CD8-positive, alpha-beta memory T cell (primary cell): ENCODE measurements around the gene EPAS1. TPM values are rescaled to one million over a fixed set of nuclear protein-coding genes. Genes with fewer than 3 reads are reported as not detected.
A peak's percentile ranks its signal among the peaks of the same experiment; 100 is the strongest.

Experiments
- CTCF ChIA-PET: fragments of 350-600 bp; sonication (Branson Sonifier 250); formaldehyde crosslinking; loops from one replicate; lab custom pipeline; 2021; ENCODE audit warnings: antibody characterized with exemption; lab: Charles Lee
- POLR2A ChIA-PET: fragments of 350-600 bp; sonication (Branson Sonifier 250); formaldehyde crosslinking; loops from one replicate; lab custom pipeline; 2021; ENCODE audit warnings: antibody characterized with exemption; lab: Charles Lee
- DNase-seq, 5 donors: peaks; one replicate each; pipeline versions ENCODE4 v3.0.0 to v3.0.0-alpha.2; 2020 to 2022; ENCODE audit warnings: mixed read lengths in 1 of 5
- H3K27ac ChIP-seq: one replicate; pipeline ENCODE4 v1.7.0; 2013; ENCODE audit warnings: low read depth, mild to moderate bottlenecking, low read length, moderate library complexity
- H3K27me3 ChIP-seq: 2 replicates; pipeline ENCODE4 v1.7.0; 2013; ENCODE audit warnings: low read length, mild to moderate bottlenecking; ENCODE audit not compliant: insufficient read depth, poor library complexity, severe bottlenecking
- H3K36me3 ChIP-seq: 2 replicates; pipeline ENCODE4 v1.7.0; 2013; ENCODE audit warnings: mild to moderate bottlenecking, low read length, moderate library complexity; ENCODE audit not compliant: insufficient read depth
- H3K4me1 ChIP-seq: 2 replicates; pipeline ENCODE4 v1.7.0; 2013; ENCODE audit warnings: mild to moderate bottlenecking, low read length, moderate library complexity; ENCODE audit not compliant: insufficient read depth
- H3K4me3 ChIP-seq: 2 replicates; pipeline ENCODE4 v1.7.0; 2013; ENCODE audit warnings: mild to moderate bottlenecking, low read length
- H3K9me3 ChIP-seq: 2 replicates; pipeline ENCODE4 v1.7.0; 2013; ENCODE audit warnings: mild to moderate bottlenecking, low read length
- H3K27ac Mint-ChIP-seq, 8 donors: one replicate each; pipeline ENCODE4 v1.8.0; 2020 to 2021; ENCODE audit warnings: mixed read lengths in 8 of 8, mild to moderate bottlenecking in 6 of 8, inconsistent platforms in 3 of 8, moderate library complexity in 3 of 8
- H3K27me3 Mint-ChIP-seq, 2 donors: one replicate each; pipeline ENCODE4 v1.8.0; 2020 to 2021; ENCODE audit warnings: mixed read lengths in 2 of 2, mild to moderate bottlenecking in 1 of 2, moderate library complexity in 1 of 2
- H3K36me3 Mint-ChIP-seq, 3 donors: one replicate each; pipeline ENCODE4 v1.8.0; 2020 to 2021; ENCODE audit warnings: mixed read lengths in 3 of 3, inconsistent platforms in 1 of 3, mild to moderate bottlenecking in 1 of 3
- H3K4me1 Mint-ChIP-seq, 3 donors: one replicate each; pipeline ENCODE4 v1.8.0; 2020 to 2021; ENCODE audit warnings: mixed read lengths in 3 of 3, inconsistent platforms in 1 of 3, mild to moderate bottlenecking in 1 of 3
- H3K4me3 Mint-ChIP-seq, 7 donors: one replicate each; pipeline ENCODE4 v1.8.0; 2020 to 2021; ENCODE audit warnings: mixed read lengths in 7 of 7, mild to moderate bottlenecking in 6 of 7, moderate library complexity in 4 of 7, inconsistent platforms in 2 of 7
- H3K9me3 Mint-ChIP-seq, 5 donors: one replicate each; pipeline ENCODE4 v1.8.0; 2020 to 2022; ENCODE audit warnings: mixed read lengths in 5 of 5, mild to moderate bottlenecking in 3 of 5, moderate library complexity in 2 of 5, inconsistent platforms in 1 of 5
- polyA plus RNA-seq: library from polyadenylated mRNA; unstranded; fragments of 300-500 nt; fragmentation: Illumina TruSeq; gene quantifications from one replicate; pipeline ENCODE4 v1.2.3, GENCODE V29; 2021
- total RNA-seq, 2 experiments: library from RNA; stranded (reverse); gene quantifications; one replicate each; pipeline ENCODE4 v1.2.3, GENCODE V29; 2021

The EPAS1 gene
- total and polyA plus RNA-seq, 3 experiments from 2014 or later, result 1.4 to 14.5 (median 9.0) TPM

DNA sequence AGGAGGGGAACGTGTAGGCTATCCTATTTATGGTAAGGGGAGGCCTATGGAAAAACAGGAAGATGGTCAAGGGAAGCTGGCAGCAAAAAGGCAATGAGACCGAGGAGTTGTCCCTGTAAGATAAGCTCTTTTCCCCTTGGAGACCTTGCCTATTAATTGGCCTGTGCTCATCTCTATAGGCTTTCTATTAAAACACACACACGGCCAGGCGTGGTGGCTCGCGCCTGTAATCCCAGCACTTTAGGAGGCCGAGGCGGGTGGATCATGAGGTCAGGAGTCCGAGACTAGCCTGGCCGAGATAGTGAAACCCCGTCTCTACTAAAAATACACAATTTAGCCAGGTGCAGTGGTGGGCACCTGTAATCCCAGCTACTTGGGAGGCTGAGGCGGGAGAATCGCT lies 32.1 kb downstream of the EPAS1 start:
- Mint-ChIP-seq H3K4me3 (no peak overlapping the region), H3K27ac (no peak overlapping the region), H3K4me1 (peaks cover 0 to 9% (median 4%) of the 10 kb centered on the region in 3 donors), H3K27me3 (peaks cover 0 to 4% of the 10 kb centered on the region in 2 donors), H3K36me3 (no peaks in the 10 kb centered on the region), H3K9me3 (no peaks in the 10 kb centered on the region)
- Histone ChIP-seq H3K36me3 (no peaks in the 10 kb centered on the region), H3K27ac (no peak overlapping the region), H3K27me3 (no peaks in the 10 kb centered on the region), H3K4me3 (no peak overlapping the region), H3K9me3 (no peaks in the 10 kb centered on the region), H3K4me1 (no peaks in the 10 kb centered on the region)
- CTCF ChIA-PET, result interaction anchor here (1.1 to 2.0 kb wide), 2 partner anchors 10 to 266 kb away, joined by 3 to 7 read pairs; no protein-coding TSS in a partner anchor
- POLR2A ChIA-PET, result no interaction called here
- DNase-seq, result no peak

DNA sequence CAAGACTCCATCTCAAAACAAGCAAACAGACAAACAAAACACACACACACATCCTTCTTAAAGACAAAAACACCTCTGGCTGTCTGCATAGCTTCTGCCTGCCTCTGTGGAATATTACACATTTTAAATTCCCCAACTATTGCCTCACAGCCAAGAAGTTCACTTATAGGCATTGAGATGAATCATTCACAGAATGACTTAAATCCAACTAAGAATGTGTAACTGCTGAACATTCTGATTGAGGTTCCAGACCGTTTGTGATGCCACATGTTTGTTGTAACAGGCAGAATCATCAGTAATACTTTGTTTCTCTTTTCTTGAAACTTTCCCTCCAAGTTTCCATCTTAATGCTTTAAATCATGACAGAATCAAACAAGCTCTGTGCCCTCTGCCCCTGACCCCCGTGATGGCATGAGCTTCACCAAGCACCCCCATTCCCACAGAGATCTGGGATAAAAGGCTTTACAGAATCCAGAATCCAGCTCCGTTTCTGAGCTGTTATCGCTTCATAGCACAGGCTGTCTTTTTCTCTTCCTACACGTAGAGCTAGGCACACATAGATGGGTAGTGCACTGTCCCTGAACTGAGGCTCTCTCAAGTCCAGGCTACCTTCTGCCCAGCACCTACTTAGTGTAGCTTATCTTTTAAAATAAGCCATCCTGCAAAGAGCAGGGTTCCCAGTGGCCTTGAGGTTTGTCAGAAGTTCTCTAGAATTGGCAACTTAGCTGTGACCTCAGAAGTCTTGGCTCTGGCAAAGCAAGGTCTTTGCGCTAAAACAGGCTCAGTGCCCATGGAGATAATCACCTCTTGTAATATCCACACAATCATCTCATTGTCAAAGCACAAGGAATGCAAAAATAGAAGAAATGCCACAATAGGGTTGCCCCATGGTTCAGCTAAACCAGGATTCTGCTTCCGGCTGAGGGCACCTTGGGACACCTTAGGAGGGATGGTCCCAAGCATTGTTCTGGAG lies 32.9 kb downstream of the EPAS1 start:
- H3K4me3 ChIP-seq, result no peak overlapping the region
- H3K36me3 Mint-ChIP-seq, result no peaks in the 10 kb centered on the region
- H3K27me3 ChIP-seq, result no peaks in the 10 kb centered on the region
- no peak for DNase-seq
- no peak overlapping the region for H3K27ac Mint-ChIP-seq
- H3K27me3 Mint-ChIP-seq, result peaks cover 0 to 6% of the 10 kb centered on the region in 2 donors
- H3K27ac ChIP-seq, result no peak overlapping the region
- H3K4me3 Mint-ChIP-seq, result no peak overlapping the region
- H3K9me3 Mint-ChIP-seq, result no peaks in the 10 kb centered on the region
- no peaks in the 10 kb centered on the region for H3K9me3 ChIP-seq
- ChIA-PET POLR2A (no interaction called here), CTCF (interaction anchor here (1.1 to 2.0 kb wide), 2 partner anchors 10 to 267 kb away, joined by 3 to 7 read pairs; no protein-coding TSS in a partner anchor)
- H3K4me1 ChIP-seq, result no peaks in the 10 kb centered on the region
- H3K36me3 ChIP-seq, result no peaks in the 10 kb centered on the region
- H3K4me1 Mint-ChIP-seq, result peaks cover 0 to 9% (median 4%) of the 10 kb centered on the region in 3 donors

GRCh38 chr2:46331109-46331766 lies 34.0 kb downstream of the EPAS1 start:
- H3K27ac Mint-ChIP-seq, result no peak overlapping the region
- DNase-seq, result no peak
- peaks cover 0 to 9% (median 4%) of the 10 kb centered on the region in 3 donors for H3K4me1 Mint-ChIP-seq
- Histone ChIP-seq H3K27ac (no peak overlapping the region), H3K4me3 (no peak overlapping the region), H3K27me3 (no peaks in the 10 kb centered on the region), H3K4me1 (no peaks in the 10 kb centered on the region), H3K36me3 (no peaks in the 10 kb centered on the region), H3K9me3 (no peaks in the 10 kb centered on the region)
- CTCF ChIA-PET, result interaction anchor here (2.0 kb wide), 1 partner anchor 9 kb away, joined by 7 read pairs; no protein-coding TSS in a partner anchor
- H3K36me3 Mint-ChIP-seq, result no peaks in the 10 kb centered on the region
- peaks cover 0 to 6% of the 10 kb centered on the region in 2 donors for H3K27me3 Mint-ChIP-seq
- no peaks in the 10 kb centered on the region for H3K9me3 Mint-ChIP-seq
- POLR2A ChIA-PET, result no interaction called here
- no peak overlapping the region for H3K4me3 Mint-ChIP-seq

GRCh38 chr2:46332686-46333281 lies 35.6 kb downstream of the EPAS1 start:
- no peaks in the 10 kb centered on the region for H3K4me1 ChIP-seq
- Mint-ChIP-seq H3K27me3 (peaks cover 0 to 6% of the 10 kb centered on the region in 2 donors), H3K27ac (peak overlapping the region in 1 of 8 donors; percentile 84), H3K36me3 (no peaks in the 10 kb centered on the region), H3K9me3 (no peaks in the 10 kb centered on the region), H3K4me3 (no peak overlapping the region), H3K4me1 (peaks cover 0 to 8% (median 4%) of the 10 kb centered on the region in 3 donors)
- DNase-seq, result no peak
- CTCF ChIA-PET, result interaction anchor here (0.9 to 1.2 kb wide), 2 partner anchors 23 to 31 kb away, joined by 3 to 4 read pairs; no protein-coding TSS in a partner anchor
- H3K27ac ChIP-seq, result no peak overlapping the region
- no peaks in the 10 kb centered on the region for H3K36me3 ChIP-seq
- H3K27me3 ChIP-seq, result no peaks in the 10 kb centered on the region
- POLR2A ChIA-PET, result no interaction called here
- no peaks in the 10 kb centered on the region for H3K9me3 ChIP-seq
- H3K4me3 ChIP-seq, result no peak overlapping the region

DNA sequence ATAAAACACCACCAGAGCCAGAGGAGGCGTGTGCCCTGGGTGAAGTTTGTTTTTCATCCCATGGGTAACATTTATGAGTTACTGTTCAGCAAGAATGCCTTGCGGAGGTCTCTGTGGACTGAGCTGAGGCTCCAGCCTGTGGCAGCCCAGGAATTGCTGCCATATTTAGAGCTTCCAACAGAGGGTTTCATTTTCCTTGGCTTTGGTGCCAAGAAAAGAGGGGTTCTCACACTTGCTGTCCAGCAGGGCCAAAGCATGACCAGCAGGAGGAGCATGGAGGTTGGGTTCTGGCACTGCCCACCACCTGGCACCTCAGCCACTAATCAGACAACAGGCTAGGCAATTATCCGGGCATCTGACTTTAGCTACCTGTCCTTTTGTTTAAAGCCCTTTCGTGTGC lies 36.7 kb downstream of the EPAS1 start:
- H3K4me3 Mint-ChIP-seq, result no peak overlapping the region
- no peak for DNase-seq
- H3K27ac Mint-ChIP-seq, result peak overlapping the region in 1 of 8 donors; percentile 34
- Histone ChIP-seq H3K36me3 (no peaks in the 10 kb centered on the region), H3K9me3 (no peaks in the 10 kb centered on the region), H3K4me3 (no peak overlapping the region), H3K27me3 (no peaks in the 10 kb centered on the region), H3K27ac (no peak overlapping the region), H3K4me1 (no peaks in the 10 kb centered on the region)
- CTCF ChIA-PET, result interaction anchor here (0.8 to 1.2 kb wide), 4 partner anchors 22 to 317 kb away, joined by 3 to 5 read pairs (median 4); no protein-coding TSS in a partner anchor
- H3K36me3 Mint-ChIP-seq, result no peaks in the 10 kb centered on the region
- H3K27me3 Mint-ChIP-seq, result peaks cover 0 to 8% of the 10 kb centered on the region in 2 donors
- POLR2A ChIA-PET, result no interaction called here
- no peaks in the 10 kb centered on the region for H3K9me3 Mint-ChIP-seq
- H3K4me1 Mint-ChIP-seq, result peaks cover 0 to 4% (median 3%) of the 10 kb centered on the region in 3 donors

DNA sequence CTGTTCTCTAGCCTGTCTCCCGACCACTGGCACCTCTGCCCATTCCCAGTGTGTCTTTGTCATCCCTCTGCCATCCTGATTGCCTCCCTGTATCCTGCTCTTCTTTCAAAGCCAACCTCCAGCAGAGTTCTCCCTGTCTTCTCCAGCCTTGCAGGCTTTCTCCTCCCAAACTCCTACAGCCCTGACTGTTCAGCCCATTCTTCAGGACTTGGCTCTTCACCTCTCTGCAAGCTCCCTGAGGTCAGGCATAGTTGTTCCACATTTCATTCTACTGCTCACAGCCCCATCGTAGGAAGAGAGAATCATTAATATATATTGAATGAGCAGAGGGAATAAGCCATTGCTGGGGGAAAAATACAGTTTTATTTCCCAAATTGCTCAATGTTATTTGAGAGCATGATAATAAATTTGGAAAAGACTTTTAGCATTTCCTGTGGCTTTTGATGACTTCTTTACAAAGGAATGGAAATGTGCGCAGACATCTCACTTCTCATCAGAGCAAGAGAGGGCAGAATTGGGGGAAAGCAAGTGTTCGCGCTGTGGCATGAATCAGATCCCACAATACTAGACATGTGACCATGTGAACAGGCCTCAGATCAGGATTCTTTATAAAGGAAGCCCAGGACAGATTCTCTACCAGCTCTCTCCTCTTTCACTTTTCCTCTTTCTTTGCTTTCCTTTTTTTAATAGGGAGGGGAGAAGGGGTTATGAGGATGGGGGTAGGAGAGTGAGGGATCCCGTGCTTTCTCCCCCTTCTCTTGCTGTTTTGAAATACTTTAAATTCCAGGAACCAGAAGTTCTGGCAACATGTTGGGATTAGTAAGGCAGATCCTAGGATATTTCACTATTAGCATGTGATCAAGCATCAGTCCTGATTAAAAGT lies 37.4 kb downstream of the EPAS1 start:
- H3K9me3 Mint-ChIP-seq, result no peaks in the 10 kb centered on the region
- no peak overlapping the region for H3K4me3 ChIP-seq
- H3K4me1 Mint-ChIP-seq, result peaks cover 0 to 4% (median 4%) of the 10 kb centered on the region in 3 donors
- ChIA-PET POLR2A (no interaction called here), CTCF (interaction anchor here (0.8 to 1.1 kb wide), 4 partner anchors 26 to 316 kb away, joined by 3 to 5 read pairs (median 4); no protein-coding TSS in a partner anchor)
- no peaks in the 10 kb centered on the region for H3K4me1 ChIP-seq
- no peaks in the 10 kb centered on the region for H3K36me3 ChIP-seq
- no peak overlapping the region for H3K27ac ChIP-seq
- no peak overlapping the region for H3K4me3 Mint-ChIP-seq
- no peaks in the 10 kb centered on the region for H3K9me3 ChIP-seq
- no peaks in the 10 kb centered on the region for H3K36me3 Mint-ChIP-seq
- H3K27me3 Mint-ChIP-seq, result peaks cover 0 to 8% of the 10 kb centered on the region in 2 donors
- DNase-seq, result no peak
- H3K27me3 ChIP-seq, result no peaks in the 10 kb centered on the region
- H3K27ac Mint-ChIP-seq, result peak overlapping the region in 1 of 8 donors; percentile 35
